ENCODE data around the gene DISC1.

GRCh38 chr1:231706934-231707333 is 80.3 kb downstream of the DISC1 start:
- TF ChIP-seq POLR2AphosphoS5 (IDR thresholded peaks at IDR 0.05; ENCODE audit: low read depth), result no peak
- TF ChIP-seq CTCF (IDR thresholded peaks at IDR 0.05; ENCODE audit: insufficient read depth, low read length), result no peak
- no peak for TF ChIP-seq GABPA (IDR thresholded peaks at IDR 0.05; ENCODE audit: low read depth)

All from HL-60 (cell line).